Measurements from ENCODE around the gene STAB1.

DNA sequence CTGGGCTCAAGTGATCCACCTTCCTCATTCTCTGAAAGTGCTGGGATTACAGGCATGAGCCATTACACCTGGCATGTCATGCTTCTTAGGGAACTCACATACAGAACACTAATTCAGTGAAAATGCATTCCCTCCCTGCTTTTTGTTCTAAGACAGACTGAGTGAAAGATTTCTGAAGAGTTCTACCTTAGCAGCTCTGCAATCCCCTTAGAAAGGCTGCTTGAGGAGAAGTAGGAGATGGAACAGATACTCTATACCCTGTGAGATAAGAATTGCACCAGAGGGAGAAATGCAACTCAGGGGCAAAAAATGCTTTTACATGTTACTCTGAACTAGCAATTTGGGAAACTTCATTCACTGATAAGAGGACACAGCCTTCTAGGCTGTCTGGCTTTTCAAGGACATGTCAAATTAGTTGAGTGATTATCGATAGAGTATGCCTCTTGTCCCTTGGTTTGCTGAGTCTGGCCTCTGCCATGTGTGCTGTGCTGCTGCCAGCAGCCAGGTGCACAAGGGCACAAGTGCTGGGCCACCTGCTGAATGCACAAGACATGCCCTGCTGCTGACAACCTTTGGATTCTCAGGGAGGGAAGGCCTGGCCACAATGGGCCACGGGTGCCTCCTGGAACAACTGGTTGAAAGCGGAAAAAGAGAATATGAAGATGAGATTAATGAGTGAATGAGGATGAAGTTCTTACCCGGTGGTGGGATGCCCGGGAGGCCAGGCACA lies 59.1 kb downstream of the STAB1 start:
- TF ChIP-seq, protein P1, sequence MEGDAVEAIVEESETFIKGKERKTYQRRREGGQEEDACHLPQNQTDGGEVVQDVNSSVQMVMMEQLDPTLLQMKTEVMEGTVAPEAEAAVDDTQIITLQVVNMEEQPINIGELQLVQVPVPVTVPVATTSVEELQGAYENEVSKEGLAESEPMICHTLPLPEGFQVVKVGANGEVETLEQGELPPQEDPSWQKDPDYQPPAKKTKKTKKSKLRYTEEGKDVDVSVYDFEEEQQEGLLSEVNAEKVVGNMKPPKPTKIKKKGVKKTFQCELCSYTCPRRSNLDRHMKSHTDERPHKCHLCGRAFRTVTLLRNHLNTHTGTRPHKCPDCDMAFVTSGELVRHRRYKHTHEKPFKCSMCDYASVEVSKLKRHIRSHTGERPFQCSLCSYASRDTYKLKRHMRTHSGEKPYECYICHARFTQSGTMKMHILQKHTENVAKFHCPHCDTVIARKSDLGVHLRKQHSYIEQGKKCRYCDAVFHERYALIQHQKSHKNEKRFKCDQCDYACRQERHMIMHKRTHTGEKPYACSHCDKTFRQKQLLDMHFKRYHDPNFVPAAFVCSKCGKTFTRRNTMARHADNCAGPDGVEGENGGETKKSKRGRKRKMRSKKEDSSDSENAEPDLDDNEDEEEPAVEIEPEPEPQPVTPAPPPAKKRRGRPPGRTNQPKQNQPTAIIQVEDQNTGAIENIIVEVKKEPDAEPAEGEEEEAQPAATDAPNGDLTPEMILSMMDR (IDR thresholded peaks at IDR 0.05; ENCODE audit: low read depth, low read length, poor library complexity, severe bottlenecking), result no peak
- no peak for TF ChIP-seq EZH2phosphoT487 (IDR thresholded peaks at IDR 0.05; ENCODE audit: borderline replicate concordance, low read length)
